ENCODE results near the gene TMEM11.
"Not testable (repeated sequence)": the region's sequence is repeated elsewhere in the genome, so short reads cannot be mapped to it uniquely, and the experiment has no call there.

TMEM11 gene

DNA sequence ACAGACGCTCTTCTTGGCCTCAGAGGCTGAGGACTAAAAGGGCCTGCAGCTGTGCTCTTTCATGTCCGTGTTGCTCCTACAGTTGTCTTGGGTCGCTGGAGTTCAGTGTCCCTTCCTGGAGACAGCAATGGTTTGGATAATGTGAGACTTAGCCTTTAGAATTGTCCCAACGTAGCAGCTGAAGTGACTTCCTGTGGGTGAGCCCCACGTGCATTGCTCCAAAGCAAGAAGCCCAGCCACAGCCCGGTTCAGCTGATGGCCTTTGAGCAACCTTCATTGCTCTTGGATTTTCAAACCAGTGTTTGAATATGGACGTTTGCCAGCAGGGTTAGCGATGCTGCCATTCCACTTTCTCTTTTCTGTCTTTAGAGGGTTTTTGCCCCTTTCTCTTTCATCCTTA, 19.7 kb downstream of the TMEM11 start:
- DNase-seq: no peak
- in situ Hi-C loops (cut with HindIII; ENCODE audit: low pct_ligation_motif_present, low pct_unique_long_range_greater_than_20kb, low sequenced_read_pairs): no loop called here

DNA sequence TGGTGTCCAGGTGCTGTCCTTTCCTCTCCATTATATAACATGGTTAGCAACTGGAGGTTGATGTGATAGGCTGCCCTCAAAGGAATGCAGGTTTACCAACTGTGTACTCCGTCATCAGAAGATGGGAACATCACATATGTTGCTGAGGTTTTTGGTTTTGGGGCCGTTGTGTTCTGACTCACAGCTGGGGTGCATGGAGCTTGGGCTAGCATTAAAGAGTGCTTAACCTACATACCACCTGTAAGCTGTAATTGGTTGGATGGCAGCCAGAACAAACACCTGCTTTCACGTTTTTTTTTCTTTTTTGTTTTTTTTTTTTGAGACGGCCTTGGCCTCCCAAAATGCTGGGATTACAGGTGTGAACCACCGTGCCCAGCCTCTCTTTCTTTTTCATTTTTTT, 20.9 kb downstream of the TMEM11 start:
- DNase-seq: no peak
- in situ Hi-C loops (cut with HindIII; ENCODE audit: low pct_ligation_motif_present, low pct_unique_long_range_greater_than_20kb, low sequenced_read_pairs): no loop called here

DNA sequence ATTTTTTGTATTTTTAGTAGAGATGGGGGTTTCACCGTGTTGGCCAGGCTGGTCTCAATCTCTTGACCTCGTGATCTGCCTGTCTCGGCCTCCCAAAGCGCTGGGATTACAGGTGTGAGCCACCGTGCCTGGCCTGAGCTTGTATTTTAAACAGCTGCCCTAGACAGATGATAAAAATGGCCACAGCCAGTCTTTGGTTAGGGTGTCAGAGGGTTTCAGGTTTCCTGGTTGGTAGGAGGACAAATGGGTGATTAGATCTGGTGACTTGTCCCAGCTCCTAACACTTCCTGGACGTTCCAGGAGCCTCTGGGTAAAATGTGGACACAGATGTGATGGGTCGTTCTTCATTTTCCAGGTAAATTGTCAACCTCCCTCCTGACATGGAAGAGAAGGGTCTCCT, 21.5 kb downstream of the TMEM11 start:
- in situ Hi-C loops (cut with HindIII; ENCODE audit: low pct_ligation_motif_present, low pct_unique_long_range_greater_than_20kb, low sequenced_read_pairs); DNase-seq: not testable (repeated sequence)

DNA sequence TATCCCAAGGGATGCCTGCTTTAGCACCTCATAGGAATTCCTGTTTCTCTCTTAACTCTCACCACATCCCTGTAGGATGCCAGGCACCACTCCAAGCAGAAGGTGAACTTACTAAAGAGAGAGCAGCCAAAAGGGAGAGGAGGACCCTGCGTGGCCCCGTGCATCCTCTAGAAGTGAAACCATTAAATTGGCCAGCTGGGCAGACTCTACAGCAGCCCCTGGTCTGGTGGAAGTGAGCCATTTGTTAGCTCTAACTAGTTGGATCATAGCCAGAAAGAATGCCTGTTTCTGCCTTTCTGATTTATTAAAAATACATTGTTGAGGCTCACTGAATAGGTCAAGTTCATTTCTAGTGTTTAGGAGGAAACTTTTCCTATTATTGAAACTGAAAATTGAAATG, 22.3 kb downstream of the TMEM11 start:
- in situ Hi-C loops (cut with HindIII; ENCODE audit: low pct_ligation_motif_present, low pct_unique_long_range_greater_than_20kb, low sequenced_read_pairs): no loop called here
- DNase-seq: no peak

DNA sequence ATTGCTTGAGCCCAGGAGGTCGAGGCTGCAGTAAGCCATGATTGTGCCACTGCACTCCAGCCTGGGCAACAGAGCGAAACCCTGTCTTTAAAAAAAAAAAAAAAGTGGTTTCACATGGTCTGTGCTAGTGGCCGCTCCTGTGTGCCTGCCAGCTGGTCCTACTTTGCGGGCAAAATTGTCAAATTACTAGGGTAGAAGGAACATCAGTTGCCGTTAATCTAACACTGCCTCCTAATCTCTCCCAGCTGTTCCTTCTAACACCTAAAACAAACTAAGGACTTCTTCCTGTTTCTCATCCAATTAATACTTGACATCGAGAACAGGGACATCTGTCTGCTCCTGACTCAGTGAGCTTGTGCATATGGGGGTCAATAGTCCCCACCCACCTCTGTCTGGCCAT, 23.9 kb downstream of the TMEM11 start:
- DNase-seq: no peak
- in situ Hi-C loops (cut with HindIII; ENCODE audit: low pct_ligation_motif_present, low pct_unique_long_range_greater_than_20kb, low sequenced_read_pairs): no loop called here

DNA sequence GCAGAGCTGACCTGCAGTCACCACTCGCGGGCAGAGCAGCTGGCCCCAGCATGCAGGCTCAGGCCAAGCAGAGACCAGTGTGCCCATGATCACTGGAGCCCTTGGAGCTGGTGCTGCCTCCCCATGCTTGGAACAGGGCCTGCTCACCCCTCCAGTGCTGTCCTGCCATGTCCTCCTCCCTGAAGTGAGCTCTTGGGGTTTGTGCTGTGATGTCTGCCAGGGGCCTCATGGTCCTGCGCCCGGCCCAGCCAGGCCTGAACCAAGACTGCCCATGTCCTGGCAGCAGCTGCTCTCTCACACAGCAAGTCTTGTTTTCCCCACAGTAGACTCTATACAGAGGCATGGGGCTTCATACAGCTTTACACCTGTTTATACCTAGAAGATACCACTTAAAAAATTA, 24.6 kb downstream of the TMEM11 start:
- in situ Hi-C loops (cut with HindIII; ENCODE audit: low pct_ligation_motif_present, low pct_unique_long_range_greater_than_20kb, low sequenced_read_pairs): no loop called here
- DNase-seq: no peak

DNA sequence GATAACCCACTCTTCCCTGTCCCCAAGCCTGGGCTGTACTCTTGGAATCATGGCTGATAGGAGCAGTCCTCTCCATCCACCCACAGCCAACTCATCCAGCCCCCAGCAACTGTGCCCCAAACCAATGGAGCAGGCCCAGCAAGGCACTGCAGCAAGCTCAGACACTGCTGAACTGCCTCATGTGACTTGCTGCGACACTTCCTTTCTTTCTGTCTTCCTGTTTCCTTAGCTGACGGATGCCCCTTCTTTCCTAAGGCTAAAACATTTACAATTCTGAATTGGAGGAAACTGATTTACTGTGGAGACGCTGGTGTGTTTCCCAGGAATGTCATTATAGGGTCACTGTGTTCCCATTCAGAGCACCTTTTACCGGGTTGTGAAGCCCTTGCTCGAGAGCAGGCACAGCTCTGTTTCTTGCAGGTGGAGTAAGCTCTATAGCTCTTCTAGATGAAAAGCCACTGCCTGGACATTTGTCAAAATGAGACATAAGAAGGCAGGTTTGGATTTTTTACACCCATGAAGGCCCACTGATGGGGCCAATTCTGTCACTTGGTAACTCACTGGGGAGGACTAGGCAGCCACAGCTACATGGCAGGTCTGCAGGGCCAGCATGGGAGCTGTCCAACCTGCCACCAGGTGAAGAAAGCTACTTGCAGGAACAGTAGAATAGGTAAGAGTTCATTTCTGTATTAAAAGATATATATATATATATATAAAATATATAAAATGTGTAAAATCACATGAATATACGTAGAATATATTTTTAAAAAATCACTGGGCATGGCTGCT, 27.4 kb downstream of the TMEM11 start:
- DNase-seq: no peak
- in situ Hi-C loops (cut with HindIII; ENCODE audit: low pct_ligation_motif_present, low pct_unique_long_range_greater_than_20kb, low sequenced_read_pairs): no loop called here

DNA sequence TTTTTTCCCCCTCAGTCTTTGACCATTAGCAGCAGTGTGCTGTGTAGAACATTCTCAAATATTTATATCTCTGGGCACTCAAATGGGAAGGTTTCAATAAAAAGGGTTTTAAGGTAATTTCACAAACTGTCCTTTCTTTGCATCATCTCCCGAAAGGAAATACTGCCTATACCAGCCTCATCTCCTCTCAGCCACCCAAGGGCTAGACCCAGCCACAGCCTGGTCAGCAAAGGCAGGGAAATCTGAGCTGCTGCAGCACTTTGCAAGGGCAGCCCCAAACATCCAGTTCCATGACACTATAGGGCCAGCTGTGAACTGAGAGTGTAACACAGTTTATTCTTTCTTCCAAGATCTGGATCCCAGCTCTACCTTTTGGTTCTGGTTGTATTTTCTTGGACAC, 28.9 kb downstream of the TMEM11 start:
- in situ Hi-C loops (cut with HindIII; ENCODE audit: low pct_ligation_motif_present, low pct_unique_long_range_greater_than_20kb, low sequenced_read_pairs): no loop called here
- DNase-seq: no peak

DNA sequence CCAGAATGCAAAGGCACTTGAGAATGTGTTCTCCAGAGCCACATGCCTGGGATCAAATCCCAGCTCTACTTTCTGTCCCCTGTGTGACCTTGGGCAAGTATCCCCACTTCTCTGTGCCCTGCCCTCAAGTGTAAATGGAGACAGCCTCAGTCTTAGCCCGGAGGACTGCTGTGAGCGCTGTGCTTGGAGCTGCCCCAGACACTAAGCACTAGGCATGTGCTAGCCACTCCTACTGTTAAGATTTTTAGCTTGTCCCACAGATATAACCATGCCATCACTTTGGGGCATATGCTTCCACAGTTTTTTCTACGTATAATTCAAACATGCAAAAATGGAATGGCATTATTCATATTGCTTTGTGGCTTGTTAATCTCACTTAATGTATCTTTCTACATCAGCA, 29.4 kb downstream of the TMEM11 start:
- DNase-seq: no peak
- in situ Hi-C loops (cut with HindIII; ENCODE audit: low pct_ligation_motif_present, low pct_unique_long_range_greater_than_20kb, low sequenced_read_pairs): no loop called here

DNA sequence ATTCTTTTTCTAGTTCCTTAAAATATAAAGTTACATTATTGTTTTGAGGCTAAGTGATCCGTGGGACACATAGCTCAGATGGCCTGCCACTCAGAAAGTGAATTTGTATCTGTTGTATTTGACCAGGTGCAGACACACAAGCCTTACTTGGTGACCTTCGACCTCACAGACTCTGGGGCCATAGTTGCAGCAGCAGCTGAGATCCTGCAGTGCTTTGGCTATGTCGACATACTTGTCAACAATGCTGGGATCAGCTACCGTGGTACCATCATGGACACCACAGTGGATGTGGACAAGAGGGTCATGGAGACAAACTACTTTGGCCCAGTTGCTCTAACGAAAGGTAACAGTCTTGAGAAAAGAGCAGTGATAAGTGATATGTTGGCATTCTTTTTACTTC, 30.5 kb downstream of the TMEM11 start:
- in situ Hi-C loops (cut with HindIII; ENCODE audit: low pct_ligation_motif_present, low pct_unique_long_range_greater_than_20kb, low sequenced_read_pairs): no loop called here
- no peak for DNase-seq

DNA sequence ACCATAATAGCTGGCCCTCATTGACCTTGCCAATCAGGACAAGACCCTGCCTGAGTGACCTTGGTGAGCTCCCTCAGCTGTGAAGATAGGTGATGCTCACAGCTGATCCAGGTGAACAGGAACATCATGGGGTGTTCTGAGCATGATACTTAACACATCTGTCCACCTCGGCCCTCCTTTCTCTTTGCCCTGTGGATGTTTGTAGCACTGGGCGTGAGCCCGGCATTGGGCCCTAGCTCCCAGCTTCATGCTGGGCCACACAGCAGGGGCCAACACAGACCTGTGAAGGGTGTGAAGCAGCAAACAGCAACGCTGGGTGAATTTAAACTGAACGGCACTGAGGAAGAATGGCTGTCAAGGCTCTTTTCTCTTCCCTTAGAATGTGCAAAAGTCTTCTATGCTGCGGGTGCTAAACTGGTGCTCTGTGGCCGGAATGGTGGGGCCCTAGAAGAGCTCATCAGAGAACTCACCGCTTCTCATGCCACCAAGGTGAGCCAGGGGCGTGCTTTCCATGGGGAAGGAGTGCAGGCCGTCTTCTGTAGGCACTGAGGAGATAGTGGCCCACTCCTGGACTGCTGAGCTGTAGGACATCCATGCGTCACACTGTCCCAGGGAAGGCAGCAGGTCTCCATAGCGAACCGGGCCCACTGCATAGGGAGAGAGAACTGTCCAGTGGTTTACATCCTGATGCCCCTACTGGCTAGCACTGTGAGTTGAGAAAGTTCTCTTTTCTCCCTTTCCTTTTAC, 35.9 kb downstream of the TMEM11 start:
- no peak for DNase-seq
- in situ Hi-C loops (cut with HindIII; ENCODE audit: low pct_ligation_motif_present, low pct_unique_long_range_greater_than_20kb, low sequenced_read_pairs): no loop called here

DNA sequence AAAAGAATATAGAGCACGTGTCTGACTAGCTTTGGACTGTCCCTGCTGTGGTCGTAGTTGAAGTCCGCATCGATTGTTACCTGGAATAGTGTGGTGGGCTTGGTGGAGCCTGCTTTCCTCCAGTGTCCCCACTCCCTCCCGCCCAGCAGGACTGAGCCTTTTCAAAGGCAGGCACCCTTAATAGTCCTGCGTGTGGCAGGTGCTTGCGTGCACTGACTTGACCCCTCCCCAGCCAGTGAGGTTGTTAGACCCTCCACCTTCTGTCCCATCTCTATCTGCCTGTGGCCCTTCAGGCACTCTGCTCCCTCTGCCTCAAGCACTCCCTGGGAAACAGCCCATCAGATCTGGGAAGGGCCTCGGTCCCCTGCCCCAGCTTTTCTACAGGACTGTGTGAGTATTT, 36.6 kb downstream of the TMEM11 start:
- DNase-seq: no peak

DNA sequence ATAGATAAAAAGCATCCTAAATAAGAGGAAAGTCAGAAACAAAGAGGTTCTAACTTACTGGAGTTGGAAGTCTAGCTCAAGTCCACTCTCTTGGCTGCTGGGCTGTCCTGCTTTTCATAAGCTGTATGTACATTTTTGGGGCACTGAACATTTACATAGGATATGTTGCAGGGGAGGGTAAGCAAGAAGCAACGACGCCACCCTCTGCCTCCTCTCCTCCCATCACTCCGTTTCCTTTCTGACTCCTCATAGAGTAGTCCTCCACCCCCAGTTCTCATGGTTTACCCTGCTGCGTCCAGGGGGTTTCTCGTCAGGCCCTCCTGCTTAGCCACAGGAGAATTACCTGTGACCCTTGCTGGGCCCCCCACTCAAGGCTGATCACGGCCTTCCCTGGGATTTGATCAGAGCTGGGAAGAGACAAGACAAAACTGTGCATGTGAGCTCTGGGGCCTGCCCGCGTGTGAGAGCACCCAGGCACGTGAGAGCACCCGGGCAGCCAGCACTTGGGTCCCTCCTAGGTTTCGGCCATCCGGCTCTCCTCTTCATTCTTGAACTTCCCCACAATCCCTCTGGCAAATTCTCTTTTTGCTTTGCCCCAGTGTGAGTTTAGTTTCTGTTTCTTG, 37.1 kb downstream of the TMEM11 start:
- no peak for DNase-seq
- in situ Hi-C loops (cut with HindIII; ENCODE audit: low pct_ligation_motif_present, low pct_unique_long_range_greater_than_20kb, low sequenced_read_pairs): no loop called here

More for the DNA sequence above, 36.6 kb downstream of the TMEM11 start:
- in situ Hi-C loops (cut with HindIII; ENCODE audit: low pct_ligation_motif_present, low pct_unique_long_range_greater_than_20kb, low sequenced_read_pairs): no loop called here

DNA sequence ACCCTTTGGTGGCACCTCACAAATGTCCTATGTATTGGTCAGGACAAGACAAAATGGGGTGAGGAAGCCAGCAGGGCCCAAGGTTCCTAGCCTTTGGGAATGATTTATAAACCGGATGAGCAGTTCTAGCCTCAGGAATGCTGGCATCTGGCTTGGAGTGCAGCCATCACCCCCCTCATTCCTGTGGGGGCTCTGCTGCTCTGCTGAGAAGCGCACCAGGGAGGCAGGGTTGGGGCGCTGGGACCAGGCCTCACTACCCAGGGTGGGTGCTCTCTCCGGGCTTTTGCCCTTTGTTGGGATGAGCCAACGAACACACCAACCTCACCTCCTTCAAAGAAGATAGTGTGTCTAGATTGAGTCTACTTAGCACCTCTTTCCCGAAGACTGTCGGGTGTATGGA, 39.2 kb downstream of the TMEM11 start:
- DNase-seq: no peak
- in situ Hi-C loops (cut with HindIII; ENCODE audit: low pct_ligation_motif_present, low pct_unique_long_range_greater_than_20kb, low sequenced_read_pairs): no loop called here

DNA sequence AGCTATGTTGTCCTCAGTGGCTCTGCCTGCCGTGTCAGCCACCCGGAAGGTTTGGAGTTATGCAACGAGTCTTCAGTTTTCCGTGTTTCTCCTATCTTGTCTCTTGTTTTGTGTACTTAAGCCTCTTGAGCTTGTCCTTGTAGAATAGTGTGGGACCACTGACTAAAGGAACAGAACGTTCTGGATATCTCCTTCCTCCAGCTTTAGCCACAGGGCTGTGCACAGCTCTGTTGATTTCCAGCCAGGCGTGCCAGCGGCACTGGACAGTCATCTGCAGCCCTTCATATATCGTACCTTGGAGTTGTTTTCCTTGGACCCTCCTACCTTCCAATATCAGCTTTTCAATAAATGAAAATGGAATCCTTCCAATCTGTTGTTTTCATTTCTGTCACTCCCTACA, 39.8 kb downstream of the TMEM11 start:
- in situ Hi-C loops (cut with HindIII; ENCODE audit: low pct_ligation_motif_present, low pct_unique_long_range_greater_than_20kb, low sequenced_read_pairs): no loop called here
- no peak for DNase-seq

DNA sequence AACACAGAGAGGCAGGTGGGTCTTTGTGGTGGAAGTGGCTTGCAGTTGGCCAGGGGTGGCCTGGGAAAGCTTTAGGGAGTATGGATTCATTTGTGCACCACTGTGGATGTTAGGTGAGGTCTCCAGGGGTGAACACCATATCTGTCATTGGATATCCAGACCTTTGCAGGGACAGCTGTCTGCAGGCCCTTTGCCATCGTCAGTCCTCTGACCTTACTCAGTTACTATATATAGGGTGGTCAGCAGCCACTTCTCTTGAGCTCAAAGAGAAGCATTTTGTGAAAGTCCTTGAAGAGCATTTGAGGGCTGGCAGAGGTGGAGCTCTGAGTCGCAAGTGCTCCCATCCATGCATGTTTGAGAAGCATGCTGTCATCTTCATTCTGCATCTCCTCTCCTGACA, 40.4 kb downstream of the TMEM11 start:
- no peak for DNase-seq
- in situ Hi-C loops (cut with HindIII; ENCODE audit: low pct_ligation_motif_present, low pct_unique_long_range_greater_than_20kb, low sequenced_read_pairs): no loop called here

DNA sequence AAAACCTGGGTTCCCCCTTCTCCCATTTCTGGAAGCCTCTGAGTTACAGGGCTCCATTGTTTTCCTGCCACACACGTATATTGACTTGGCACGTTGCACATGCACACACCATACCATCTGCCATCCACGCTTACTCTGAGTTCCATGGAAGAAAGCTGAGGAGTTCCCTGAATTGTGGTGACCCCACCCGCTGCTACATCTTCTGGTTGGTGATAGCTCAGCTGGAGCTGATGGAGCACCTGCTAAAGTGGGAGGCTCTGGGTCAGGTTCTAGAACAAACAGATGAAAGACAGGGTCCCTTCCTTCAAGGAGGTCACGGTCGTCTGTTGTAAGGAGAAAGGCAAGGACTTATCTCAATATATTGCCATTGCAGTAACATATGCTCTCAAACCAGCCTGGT, 41.1 kb downstream of the TMEM11 start:
- DNase-seq: no peak
- in situ Hi-C loops (cut with HindIII; ENCODE audit: low pct_ligation_motif_present, low pct_unique_long_range_greater_than_20kb, low sequenced_read_pairs): no loop called here

DNA sequence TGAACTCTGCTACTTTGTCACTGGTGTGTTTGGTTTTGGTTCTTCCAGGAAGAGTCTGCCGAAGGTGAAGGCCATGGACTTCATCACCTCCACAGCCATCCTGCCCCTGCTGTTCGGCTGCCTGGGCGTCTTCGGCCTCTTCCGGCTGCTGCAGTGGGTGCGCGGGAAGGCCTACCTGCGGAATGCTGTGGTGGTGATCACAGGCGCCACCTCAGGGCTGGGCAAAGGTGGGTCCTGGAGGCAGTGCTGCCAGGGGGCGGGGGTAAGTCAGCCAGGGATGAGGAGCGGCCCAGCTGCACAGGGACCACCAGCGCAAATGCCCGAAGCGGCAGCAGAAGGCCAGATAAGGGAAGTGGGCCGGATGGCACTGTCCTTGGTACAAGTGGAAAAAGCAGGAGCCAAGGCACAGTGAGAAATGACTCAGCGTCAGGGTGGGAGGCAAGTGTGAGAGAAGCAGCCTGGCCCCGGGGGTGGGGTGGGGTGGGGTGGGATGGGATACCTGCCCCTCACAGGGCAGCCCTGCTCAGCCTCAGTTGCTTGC, 41.9 kb downstream of the TMEM11 start:
- DNase-seq: no peak
- in situ Hi-C loops (cut with HindIII; ENCODE audit: low pct_ligation_motif_present, low pct_unique_long_range_greater_than_20kb, low sequenced_read_pairs): no loop called here

DNA sequence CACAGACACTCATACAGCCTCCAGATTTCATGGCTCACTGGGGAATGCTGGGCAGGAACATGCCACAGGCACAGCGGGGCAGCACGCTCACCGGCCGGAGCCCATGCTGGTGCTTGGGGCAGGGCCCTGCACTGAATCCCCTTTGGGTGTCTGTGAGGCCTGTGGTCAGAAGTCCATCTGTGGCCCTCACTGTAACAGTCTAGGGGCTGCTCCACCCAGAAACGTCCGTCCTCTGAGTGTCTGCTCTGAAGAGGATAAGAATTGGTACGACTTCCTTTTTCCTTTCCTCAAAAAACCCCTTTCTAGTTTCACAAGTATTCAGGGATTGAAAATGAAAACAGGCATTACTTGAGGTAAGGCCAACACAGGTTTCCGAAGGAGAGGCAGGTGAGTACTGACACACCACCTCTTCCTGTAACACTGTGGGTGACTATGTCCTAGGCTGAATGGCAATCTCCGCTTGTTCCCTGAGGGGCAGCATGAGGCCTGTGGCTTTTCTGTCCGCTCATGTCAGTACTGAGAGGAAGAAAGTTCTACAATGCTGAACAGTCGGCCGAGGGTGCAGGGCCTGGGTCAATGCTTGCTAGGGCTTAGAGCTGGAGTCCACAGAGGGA, 42.5 kb downstream of the TMEM11 start:
- in situ Hi-C loops (cut with HindIII; ENCODE audit: low pct_ligation_motif_present, low pct_unique_long_range_greater_than_20kb, low sequenced_read_pairs): no loop called here
- no peak for DNase-seq

All from ACHN (cell line).